ENCODE measurements around the gene GORASP1.

The GORASP1 gene

DNA sequence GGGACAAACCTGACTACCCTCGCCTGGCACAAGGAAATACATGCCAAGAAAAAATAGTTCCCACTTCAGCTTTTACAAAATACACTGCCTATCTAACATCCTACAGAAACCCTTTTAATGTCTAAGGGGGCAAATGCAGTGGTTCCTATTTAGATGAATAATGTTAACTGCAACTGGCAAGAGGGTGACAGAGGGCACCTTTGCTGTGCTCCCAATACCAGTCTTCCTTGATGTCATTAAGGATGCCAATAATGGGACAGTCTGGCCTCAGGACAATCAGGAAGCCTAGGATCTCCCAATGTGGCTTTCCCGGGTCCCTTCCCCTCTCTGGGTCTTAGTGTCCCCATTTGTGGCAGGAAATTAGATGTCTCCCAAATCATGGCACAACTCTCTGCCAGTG lies 32.0 kb upstream of the GORASP1 start:
- H3K4me3 ChIP-seq (ENCODE audit: low read depth, low read length): no peak overlapping the region
- TF ChIP-seq, protein P1, sequence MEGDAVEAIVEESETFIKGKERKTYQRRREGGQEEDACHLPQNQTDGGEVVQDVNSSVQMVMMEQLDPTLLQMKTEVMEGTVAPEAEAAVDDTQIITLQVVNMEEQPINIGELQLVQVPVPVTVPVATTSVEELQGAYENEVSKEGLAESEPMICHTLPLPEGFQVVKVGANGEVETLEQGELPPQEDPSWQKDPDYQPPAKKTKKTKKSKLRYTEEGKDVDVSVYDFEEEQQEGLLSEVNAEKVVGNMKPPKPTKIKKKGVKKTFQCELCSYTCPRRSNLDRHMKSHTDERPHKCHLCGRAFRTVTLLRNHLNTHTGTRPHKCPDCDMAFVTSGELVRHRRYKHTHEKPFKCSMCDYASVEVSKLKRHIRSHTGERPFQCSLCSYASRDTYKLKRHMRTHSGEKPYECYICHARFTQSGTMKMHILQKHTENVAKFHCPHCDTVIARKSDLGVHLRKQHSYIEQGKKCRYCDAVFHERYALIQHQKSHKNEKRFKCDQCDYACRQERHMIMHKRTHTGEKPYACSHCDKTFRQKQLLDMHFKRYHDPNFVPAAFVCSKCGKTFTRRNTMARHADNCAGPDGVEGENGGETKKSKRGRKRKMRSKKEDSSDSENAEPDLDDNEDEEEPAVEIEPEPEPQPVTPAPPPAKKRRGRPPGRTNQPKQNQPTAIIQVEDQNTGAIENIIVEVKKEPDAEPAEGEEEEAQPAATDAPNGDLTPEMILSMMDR (IDR thresholded peaks at IDR 0.05; ENCODE audit: low read depth, low read length): no peak

DNA sequence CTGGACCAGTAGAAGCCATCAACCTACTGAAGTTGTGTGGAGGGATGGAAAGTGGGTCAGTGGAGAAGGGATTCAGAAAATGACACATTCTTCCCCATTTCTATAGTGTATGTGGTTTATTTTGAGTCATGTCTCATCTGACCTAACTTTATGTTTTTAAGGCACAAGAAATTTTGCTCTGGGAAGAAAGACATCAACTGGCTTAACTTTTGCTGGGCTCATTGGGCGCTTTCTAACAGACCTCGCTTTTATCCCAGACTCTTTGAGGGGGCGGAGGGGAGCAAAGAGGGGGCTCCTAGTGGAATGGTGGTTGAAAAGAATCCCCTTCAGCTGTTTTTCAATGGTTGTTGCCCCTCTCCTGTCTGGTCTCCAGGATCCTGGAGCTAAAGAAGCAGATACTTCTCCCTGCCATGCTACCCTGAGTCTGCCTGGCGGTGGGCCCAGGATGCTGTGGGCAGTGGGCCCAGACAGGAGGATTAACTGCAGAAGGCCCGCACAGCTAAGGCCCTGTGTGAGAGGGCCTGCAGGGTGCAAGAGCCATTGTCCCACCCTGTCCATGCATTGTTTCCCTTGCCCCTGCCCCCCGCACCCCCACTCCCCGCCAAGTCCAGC lies 31.5 kb upstream of the GORASP1 start:
- H3K4me3 ChIP-seq (ENCODE audit: low read depth, low read length): no peak overlapping the region
- TF ChIP-seq, protein P1 (IDR thresholded peaks at IDR 0.05; ENCODE audit: low read depth, low read length): no peak

DNA sequence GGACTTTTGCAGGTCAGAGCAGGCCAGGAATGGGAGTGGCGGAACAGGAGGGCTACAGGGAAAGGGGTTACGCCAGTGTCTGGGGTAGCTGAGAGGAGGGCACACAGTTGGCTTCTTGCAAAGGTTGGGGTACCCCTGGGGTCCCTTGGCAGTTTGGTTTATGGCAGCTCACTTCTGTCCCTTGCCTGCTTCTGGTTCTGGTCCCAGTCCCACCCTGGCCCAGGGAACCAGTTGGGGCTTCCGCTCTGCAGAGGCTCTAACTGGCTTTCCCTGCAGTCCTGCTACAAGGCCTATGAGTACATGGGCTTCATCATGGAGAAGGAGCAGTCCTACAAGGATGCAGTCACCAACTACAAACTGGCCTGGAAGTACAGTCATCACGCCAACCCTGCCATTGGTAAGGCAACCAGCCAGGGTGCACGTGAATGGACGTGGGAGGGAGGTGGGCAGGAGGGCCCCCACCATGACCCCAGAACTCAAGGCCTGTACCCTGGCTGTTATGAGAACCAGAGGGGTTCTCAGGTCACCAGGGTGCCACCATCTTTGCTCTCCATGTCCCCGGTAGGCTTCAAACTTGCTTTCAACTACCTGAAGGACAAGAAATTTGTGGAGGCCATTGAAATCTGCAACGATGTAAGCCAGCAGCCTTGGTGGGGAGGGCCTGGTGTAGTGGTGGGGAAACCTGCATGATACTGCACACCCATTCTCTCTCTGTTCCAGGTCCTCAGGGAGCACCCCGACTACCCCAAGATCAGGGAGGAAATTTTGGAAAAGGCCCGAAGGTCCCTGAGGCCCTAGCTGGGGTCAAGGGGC lies 30.8 kb upstream of the GORASP1 start:
- H3K4me3 ChIP-seq (ENCODE audit: low read depth, low read length): no peak overlapping the region
- TF ChIP-seq, protein P1 (IDR thresholded peaks at IDR 0.05; ENCODE audit: low read depth, low read length): no peak

DNA sequence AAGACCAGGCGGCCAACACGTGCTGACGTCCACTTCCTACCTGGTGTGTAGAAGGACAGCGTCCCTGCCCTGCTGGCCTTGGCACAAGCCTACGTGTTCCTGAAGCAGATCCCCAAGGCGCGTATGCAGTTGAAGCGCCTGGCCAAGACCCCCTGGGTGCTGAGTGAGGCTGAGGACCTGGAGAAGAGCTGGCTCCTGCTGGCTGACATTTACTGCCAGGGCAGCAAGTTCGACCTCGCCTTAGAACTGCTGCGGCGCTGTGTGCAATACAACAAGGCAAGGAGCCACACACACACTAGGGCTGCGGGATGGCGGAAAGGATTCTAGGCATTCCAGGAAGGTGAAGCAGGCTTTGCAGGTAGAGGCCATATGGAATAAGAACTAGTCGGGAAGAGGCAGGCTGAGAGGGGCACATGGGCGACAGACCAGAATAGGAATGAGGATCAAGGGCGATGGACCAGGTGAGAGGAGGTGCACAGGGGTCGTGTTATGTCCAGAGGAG lies 30.1 kb upstream of the GORASP1 start:
- TF ChIP-seq, protein P1 (IDR thresholded peaks at IDR 0.05; ENCODE audit: low read depth, low read length): no peak
- no peak overlapping the region for H3K4me3 ChIP-seq (ENCODE audit: low read depth, low read length)

DNA sequence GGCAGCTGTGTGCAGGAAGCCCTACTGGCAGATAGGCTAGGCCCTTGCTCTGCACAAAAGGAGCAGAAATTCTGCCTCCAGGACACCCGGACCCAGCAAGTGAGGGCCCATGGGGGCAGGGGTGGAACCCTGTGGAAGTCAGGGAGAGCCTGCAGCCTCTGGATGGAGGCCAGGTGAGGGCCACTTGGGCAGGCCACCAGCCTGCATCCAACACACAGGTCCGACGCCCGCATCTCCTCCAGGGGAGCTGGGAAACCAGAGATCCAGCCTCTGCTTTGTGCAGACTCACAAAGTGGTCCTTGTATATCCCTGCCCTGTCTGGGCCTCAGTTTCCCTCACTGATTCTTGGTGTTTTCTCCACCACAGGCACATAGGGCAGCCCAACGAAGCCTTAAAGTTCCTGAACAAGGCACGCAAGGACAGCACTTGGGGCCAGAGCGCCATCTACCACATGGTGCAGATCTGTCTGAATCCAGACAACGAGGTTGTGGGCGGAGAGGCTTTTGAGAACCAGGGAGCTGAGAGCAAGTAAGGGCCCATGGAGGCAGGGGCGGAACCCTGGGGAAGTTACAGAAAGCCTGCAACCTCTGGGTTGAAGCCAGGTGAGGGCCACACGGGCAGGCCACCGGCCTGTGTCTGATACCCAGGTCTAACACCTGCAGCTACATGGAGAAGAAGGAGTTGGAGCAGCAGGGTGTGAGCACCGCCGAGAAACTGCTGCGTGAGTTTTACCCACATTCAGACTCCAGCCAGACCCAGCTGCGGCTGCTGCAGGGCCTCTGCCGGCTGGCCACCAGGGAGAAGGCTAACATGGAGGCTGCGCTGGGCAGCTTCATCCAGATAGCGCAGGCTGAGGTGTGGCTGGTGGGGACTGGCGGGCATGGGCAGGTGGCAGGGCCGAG lies 29.4 kb upstream of the GORASP1 start:
- TF ChIP-seq, protein P1 (IDR thresholded peaks at IDR 0.05; ENCODE audit: low read depth, low read length): no peak
- H3K4me3 ChIP-seq (ENCODE audit: low read depth, low read length): no peak overlapping the region

DNA sequence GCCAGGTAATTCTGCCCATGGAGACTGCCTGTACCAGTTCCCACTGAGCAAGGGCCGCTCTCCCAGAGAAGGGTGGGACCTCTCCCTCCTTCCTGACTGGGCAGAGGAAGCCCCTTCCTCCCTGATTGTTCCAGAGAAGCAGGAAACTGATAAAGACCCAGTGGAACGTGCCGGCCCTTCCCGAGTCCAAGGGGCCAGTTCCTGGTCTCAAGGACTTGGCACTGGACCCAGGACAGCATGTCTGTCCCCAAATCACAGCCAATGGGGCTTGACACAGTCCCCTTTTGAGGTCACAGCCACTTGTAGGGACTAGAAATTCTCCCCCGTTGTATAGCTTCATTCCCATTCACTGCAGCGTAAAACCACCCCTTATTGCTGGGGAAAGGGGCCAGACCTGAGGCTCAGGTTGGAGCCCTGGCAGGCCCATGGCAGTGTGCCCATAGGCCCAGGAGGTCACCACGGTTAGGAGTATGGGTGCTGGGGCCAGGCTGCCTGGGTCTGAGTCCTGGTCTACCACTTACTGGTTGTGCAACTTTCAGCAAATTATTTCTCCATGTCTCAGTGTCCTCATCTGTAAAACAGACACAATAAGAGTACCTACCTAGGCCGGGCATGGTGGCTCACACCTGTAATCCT lies 27.9 kb upstream of the GORASP1 start:
- no peak overlapping the region for H3K4me3 ChIP-seq (ENCODE audit: low read depth, low read length)
- TF ChIP-seq, protein P1 (IDR thresholded peaks at IDR 0.05; ENCODE audit: low read depth, low read length): no peak

Data from WI38 (cell line).